ENCODE results near the gene AHSA1.
A peak's percentile ranks its signal among the peaks of the same experiment; 100 is the strongest.

Gene AHSA1

DNA sequence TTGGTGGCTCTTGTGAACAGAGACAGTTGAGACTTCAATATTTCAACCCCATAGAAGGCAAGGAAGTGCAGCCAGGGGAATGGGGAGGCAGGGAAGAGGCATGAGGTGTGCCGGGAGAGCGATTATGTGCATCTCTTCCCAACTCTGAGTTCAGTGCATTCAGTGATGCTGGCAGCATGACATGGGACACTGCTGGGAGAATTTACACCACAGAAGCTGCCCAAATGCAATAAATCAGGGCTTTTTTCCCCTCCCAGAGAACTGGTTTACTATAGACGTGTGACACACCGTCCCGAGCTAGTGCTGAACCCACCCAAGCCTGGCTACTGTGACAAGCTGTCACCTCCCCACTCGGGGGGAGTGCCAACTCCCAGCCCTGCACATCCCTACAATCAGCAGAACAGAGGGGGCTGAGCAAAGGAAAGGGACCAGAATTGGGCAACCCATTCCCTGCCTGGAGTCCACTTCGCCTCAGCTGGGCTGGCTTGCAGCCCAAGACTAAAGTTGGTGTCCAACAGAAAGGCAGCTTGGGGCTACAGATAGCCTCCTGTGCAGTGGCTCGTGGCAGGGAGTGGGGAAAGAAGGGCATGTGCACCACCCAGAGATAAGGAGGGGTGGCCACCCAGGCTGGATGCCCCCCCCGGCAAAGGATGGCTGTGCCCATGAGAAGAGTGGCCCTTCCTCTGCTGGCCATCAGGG, 16.7 kb downstream of the AHSA1 start:
- DNase-seq: no peak

DNA sequence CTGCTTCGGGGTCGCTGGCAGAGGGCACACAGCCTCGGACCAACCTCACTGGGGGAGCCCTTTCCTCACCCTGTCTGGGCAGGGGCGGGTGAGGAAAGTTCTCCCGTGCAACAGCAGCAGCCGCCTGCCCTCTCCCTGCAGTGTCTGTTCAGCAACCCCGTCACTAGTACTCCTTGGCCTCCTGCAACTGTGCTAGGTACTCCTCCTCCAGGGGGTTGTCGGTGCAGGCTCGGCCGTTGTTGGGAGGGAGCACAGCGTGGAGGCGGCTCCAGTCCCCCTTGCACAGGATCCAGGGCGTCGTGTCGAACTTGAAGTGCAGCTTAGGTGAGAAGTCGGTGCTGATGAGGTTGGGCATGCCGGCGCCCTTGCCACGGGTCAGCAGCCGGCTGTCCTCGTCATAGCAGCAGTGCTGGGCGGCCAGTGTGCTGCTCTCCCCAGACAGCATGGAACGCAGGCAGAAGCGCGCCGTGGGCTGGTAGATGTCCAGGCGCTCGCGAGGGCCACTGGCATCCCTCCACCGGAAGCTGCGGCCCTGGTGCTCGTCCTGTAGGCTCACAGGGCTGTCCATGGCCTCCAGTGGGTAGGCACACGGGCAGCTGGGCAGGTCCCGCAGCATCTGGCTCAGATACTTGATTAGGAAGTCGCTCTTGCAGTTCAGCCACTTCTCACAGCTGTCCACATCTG, 17.7 kb downstream of the AHSA1 start:
- DNase-seq: no peak

DNA sequence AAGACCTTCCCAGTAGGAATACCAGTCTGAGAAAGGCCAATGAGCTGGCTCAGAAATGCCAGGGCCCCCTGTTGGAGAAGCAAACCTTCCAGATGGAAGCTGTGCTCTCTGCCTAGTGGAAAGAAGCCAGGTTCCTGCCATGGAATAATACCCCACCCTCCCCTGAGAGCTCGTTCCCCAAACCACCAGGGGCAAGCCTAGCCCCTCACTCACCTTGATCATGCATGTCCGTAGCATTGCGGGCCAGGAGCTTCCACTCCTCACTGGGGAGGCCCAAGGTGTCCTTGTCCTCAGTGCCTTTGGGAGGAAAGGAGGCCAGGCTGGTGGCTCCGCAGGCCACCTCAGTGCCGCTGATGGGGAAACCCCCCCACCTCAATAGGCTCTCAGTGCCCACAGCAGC, 20.1 kb downstream of the AHSA1 start:
- no peak for DNase-seq

DNA sequence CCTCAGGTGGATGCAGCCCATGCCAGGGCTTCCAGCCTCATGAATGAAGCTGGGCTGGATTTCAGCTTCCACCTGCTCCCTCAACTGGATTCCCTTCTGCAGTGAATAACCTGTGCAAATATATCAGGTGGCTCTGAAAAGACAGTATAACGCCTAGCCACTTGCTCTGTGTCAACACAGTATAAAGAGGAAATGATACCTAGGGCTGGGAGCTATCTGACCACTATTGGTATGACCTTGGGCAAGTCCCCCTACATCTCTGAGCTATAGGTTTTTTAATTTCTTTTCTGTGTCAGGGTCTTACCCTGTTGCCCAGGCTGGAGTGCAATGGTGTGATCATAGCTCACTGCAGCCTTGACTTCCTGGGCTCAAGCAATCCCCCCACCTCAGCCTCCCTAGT, 20.9 kb downstream of the AHSA1 start:
- no peak for DNase-seq

DNA sequence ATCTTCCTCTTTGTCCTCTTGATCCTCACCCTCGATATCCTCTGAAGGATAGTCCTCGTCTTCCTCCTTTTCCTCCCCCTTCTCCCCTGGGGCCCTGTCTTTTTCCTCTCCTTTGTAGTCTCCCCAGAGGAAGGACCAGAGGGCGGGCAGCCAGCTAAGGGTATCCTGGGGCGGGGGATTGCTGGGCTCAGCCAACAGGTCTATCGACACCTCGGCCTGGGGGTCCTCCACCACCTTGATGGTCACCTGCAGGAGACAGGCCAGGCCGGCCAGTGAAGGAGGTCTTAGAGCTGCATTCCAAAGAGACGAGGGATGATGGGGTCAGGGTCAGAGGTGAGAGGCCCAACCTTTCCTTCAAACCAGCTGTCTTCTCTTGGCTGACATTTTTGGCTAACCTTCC, 24.5 kb downstream of the AHSA1 start:
- no peak for DNase-seq

DNA sequence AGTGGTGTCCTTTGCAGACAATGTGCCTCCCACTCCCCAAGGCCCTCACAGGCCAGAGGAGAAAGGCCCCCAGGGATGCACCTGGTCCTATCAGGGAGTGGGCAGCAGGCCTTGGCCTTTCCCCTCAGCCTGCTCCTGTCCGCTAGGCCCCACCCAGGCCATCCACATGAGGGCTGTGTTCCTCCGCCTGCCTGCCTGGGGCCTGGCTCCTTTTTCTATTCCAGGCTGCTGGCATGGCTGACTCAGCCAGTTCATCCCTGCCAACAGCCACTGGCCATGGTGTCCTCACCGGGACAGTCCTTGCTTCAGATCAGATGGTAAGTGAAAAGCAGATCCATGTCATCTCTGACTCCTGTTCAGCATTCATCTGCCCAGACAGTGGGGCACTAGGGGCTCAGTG, 27.4 kb downstream of the AHSA1 start:
- no peak for DNase-seq

DNA sequence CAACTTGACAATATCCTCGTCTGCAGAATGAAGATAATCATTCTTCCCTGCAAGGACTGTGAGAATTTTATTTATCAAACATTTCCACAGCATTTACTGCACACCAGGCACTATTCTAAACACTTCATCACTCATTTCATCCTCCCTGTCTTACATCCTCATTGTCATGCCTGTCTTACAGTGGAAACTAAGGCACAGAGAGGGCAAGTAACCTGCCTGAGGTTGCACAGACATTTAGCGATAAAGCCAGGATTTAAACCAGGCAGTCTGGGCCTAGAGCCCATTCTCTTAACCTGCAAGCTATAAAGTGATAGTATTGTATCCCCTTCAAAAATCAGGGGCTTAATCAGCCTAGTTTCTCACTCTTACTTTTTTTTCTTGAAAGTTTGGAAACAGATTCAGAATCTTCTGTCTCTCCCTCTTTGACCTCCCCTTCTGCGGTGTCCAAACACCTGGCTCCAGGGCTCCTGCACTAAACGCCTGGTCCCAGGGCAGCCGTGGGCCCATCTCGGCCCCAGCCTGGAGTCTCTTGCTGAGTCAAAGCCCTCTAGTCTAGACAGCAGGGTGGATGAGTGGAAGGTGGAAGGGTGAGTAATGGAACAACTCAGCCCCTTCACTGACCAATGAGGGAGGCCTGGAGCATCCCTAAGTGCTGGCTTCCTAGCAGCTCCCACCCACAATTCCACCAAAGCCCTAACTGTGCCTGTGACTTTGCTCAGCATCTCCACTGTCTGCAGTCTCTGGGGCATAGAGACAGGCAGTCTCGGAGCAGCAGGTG, 28.2 kb downstream of the AHSA1 start:
- peak; percentile 3 for DNase-seq

DNA sequence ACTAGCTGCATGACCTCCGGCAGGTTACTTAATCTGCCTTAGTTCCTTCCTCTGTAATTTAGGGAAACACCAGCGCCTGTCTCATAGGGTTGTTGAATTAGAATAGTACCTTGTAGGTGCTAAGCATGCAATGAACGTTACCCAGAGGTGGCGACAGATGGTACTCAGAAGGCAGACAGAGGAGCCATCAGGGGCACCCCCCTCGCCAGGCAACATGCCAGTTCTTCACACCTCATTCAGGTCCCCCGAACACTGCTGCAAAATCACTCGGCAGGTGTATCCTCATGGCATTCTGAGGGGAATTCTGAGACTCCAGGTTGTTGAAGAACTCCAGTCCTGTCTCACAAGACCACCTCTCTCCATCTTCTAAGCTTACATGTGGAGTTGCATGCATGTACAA, 30.7 kb downstream of the AHSA1 start:
- DNase-seq: no peak

DNA sequence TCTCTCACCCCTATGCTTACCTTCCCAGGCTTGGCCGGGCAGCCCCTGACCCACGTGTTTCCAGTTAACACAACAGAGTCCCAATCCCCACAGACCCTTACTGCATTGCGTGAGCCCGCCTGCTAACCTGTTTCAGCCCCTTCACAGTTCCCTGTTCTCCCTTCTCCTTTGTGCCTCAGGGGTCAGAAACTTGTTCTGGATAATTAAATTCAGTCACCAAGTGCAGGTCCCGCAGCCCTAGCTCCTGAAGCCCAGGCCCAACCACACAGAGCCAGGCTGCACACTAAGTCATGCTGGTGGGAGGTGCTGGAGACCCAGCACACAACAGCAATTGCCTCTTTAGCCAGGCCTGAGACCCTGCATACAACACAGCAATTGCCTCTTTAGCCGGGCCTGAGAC, 31.1 kb downstream of the AHSA1 start:
- DNase-seq: no peak

DNA sequence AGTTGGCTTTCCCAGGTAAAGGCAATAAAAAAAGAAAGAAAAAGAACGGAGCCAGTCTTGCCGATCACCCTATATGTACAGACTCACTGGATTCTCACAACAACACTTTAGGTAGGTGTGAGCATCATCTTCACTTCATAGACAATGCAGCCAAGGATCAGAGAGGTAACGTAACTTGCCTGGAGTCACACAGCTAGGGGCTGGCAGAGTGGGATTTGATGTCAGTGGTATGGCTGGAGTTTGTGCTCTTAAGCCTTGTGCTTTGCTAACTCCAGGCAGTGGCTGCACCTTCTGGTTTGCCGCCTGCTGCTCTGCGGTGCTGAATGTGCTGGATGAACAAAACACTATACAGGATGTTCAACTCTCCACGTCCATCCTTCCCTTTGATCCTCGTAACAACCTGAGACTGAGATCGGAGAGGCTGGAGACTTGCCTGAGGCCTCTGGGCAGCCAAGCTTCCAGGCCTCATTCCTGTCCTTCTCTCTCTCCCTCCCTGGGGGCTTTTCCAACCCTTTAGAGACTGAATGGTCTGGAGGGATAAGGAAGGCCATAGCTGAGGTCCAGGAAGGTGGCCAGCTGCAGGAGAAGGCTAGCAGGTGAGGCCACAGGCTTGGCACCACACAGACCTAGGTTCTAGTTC, 32.6 kb downstream of the AHSA1 start:
- no peak for DNase-seq

DNA sequence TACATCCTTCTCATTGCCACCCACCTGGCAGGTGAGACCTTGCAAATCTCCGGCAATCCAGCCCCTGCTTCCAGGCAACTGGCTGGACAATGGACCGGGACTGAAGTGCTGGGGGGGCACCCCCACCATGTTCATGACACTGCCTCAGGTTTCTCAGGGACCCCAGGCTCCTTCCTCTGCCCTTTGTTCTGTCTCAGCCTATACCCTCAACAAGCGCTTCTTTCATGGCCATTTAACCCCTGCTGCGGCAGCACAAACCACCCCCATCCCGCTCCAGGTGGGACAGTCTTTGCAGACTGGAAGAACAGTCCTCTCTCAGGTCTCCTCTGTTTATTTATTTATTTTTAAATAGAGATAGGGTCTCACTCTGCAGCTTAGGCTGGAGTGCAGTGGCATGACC, 33.2 kb downstream of the AHSA1 start:
- no peak for DNase-seq

DNA sequence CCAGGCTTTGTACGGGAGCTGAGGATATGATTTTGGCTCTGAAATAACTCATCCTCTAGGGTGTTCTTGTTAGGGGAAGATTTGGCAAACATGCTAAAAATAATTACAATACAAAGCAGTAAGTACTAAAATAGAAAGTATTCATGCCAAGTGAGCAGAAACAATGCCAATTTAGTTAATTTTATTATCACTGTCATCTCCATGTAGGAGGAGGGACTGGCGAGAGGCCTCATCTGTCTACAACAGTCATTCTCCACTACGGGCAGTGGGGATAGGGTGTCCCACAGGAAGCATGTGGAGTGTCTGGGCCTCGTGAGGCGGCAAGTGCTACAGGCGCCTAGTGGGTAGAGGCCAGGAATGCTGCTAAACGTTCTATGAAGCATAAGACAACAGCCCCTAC, 37.4 kb downstream of the AHSA1 start:
- DNase-seq: no peak

DNA sequence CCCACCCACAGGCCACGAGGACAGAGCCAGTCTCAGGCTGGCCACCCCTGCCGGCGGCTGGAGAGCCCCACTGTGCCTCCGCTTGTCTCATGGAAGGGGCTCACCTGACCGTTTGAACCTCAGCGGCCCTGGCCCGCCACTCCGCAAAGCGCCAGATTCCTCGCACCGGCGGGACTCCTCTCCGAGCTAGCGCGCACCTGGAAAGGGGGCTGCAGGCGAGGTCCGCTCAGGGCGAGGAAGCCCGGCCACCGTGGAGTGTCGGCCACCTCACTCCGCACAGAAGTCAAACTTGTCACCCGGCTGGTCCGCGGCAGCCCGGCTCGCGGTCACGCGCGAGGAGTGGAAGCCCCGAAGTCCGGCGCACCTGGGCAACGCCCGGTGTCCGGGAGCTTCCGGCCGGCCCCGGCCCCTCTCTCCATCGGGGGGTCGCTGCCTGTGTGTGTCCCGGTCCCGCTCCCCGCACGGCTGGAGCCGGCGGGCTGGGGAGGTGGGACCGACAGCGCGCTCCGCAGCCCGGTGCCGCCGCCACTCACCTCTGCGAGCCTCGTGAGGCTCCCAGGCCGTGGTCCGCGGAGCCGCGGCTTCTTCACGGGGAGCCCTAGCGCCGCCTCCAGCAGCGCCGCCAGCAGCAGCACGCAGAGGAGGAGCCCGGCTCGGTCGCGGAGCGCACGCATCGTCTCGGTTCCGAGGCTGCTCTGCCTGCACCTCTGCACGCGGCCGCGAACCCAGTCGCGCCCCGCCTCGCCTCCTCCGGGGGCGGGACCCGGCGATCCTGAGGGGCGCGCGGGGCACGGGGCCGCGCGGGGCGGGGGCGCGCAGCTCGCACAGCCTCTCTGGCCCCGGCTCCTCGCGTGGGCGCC, 40.5 kb downstream of the AHSA1 start, which contains the start of gene ISM2:
ISM2 (minus strand) TSS at position 697 of the 860 bp plus-strand sequence; CDS start at position 674, 23 bp downstream.
- no peak for DNase-seq

DNA sequence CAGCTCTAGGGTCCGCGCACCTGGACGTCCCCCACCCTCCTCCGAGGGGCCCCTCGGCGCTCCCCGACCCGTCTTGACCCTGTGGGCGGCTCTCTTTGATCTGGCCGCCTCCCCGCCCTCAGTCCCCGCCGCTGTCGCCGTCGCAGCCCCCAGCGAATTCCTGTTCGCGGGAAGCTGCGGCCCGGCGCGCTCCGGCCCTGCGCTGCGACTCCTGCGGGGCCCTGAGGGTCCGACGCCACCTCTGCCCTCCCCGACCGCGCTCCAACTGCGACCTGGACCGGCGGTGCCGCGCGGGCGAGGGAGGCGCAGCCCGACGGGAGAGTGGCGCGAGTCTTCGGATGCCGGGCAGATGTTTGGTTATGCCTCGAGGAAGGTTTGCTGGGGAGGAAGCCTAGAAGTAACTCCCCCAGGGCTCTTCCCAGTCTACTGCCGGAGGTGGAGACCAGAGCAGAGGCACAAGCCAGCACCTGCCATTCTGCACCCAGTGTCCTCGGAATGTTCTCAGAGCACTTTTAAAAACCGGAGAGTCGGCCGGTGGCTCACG, 41.2 kb downstream of the AHSA1 start:
- no peak for DNase-seq

DNA sequence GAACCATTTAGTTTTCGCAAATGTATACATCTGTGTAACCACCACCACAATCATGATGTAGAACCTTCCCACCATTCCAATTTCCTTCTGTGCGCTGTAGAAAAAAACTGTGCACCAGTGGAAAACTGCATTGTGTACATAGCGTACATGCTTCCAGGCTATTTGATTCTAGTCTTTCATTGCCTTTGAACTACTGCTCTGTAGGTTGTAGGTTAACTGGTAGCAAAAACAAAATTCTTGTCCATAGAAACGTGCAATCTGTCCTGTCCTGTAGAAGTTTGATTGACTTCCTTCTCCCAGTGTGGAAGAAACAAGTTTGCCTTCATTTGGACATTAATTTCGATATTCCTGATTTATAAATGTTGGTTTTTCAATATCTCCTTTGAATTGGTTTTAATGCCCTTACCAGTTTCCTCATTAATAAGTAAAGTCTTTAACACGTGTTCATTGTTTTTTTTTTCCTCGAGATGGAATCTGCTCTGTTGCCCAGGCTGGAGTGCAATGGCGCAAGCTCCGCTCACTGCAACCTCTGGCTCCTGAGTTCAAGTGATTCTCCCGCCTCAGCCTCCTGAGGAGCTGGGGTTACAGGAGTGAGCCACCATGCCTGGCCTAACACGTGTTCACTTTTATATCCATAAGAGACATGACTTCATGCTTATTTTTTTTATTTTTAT, 44.4 kb downstream of the AHSA1 start:
- no peak for DNase-seq

DNA sequence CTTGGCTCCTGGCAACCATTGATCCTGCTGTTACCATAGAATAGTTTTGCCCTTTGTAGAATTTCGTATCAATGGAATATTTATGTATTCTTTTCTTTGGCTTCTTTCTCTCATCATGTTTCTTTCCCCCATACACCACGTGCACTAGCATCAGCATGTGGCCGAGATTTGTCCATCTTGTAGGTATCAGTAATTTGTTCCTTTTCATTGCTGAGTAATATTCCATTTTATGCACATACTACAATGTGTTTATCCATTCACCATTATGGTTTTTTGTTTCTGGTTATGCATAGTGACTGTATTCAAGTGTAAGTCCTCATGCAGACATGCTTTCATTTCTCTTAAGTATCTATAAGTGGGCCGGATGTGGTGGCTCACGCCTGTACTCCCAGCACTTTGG, 45.2 kb downstream of the AHSA1 start:
- no peak for DNase-seq

DNA sequence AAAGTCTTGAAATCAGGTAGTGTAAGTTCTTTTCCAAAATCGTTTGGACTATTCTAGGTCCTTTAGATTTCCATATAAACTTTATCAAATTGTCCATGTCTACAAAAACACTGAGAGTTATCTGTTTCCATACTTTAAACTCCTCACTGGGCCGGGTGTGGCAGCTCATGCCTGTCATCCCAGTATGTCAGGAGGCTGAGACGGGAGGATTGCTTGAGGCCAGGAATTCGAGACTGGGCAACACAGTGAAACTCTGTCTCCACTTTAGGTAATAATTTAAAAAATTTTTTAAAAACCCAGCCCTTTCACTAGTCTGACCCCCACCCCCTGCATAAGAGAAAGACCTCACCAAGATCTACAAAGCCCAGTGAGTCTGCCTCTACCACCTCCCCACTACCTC, 47.1 kb downstream of the AHSA1 start:
- DNase-seq: no peak

DNA sequence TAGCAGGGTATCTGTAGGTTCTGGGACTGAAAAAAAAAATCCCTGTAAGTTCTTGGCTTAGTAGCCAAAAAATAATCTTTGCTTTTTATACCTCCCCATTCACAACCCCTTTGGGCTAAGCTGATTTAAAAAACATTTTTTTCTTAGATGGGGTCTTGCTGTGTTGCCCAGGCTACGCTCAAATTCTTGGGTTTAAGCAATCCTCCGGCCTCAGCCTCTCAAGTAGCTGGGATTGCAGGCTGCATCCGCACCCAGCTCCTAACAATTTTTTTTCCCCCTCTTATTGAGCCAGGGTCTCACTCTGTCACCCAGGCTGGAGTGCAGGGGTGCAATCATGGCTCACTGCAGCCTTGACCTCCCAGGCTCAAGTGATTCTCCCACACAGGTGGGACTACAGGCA, 49.9 kb downstream of the AHSA1 start:
- DNase-seq: no peak

DNA sequence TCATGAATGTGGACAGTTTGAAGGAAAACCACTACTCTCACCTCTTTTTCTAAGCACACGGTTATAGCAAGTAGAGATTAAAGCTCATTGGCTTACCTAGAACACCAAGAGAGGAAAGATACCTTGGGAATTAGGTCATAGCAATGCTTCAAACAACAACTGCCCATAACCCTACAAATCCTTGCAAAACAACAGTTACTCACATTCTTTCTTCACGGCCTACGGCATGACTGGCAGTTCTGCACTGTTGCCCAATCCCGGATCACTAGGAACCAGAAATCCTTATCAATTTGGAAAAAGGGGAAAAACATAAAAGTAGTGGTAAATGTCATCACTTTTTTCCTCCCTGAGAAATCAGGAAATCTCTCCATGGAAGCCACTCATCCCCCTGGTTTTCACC, 50.4 kb downstream of the AHSA1 start:
- no peak for DNase-seq

DNA sequence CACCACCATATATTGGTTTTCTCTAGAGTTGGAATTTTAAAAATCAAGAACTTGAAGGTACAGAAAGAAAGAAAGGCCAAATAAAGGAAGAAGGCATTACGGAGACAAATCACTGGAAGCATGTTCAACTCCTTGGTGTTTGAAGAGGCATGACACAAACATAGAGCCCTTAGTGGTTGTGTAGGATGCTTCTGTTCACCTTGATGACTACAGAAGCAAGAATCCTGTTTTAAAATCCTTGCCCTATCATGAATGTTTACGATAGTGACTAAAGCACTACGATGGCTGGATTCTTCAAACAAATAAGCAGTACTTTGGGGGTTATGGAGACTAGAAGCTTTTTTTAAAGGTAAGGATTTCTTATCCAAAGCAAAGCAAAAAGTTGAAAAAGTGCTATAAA, 51.0 kb downstream of the AHSA1 start:
- DNase-seq: no peak

DNA sequence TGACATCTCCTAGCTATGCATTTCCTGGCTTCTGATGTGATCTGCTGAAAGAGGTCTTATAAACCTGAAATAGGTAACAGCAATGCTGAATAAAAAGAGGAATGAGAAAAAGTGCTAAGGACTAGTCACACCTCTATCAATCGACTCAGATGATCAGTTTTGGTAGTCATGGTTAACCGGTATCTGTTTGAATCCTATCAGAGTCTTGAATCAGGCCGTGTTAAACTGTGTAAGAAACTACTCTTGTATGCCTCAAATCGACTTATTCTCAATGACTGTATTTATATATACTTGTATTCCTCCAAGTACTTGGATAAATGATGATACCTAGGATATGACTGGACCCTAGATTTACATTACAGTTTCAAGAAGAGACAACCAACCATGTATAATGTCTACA, 51.5 kb downstream of the AHSA1 start:
- no peak for DNase-seq

Measured in GOT3 (cell line).